SK-N-SH (cell line): ENCODE measurements around the gene DGLUCY.

ENCODE experiments used
- EP300 ChIP-seq, 2 experiments: IDR thresholded peaks; 2 replicates each; pipeline versions ENCODE4 v1.4.0 to v1.6.1; 2012; ENCODE audit warnings: borderline replicate concordance in 1 of 2, low read depth in 1 of 2, low read length in 1 of 2
- EZH2phosphoT487 ChIP-seq: fragments of 200-600 bp; sonication (generic); IDR thresholded peaks from 2 replicates; pipeline ENCODE4 v1.6.1; 2017; ENCODE audit warnings: low read depth, mixed run types, mild to moderate bottlenecking, antibody characterized with exemption, moderate library complexity, borderline replicate concordance
- TF ChIP-seq, protein P1 (sequence below): fragments of 200-600 bp; sonication (generic); IDR thresholded peaks from 2 replicates; pipeline ENCODE4 v1.6.1; 2017; ENCODE audit warnings: antibody characterized with exemption, mild to moderate bottlenecking, moderate library complexity

DNA sequence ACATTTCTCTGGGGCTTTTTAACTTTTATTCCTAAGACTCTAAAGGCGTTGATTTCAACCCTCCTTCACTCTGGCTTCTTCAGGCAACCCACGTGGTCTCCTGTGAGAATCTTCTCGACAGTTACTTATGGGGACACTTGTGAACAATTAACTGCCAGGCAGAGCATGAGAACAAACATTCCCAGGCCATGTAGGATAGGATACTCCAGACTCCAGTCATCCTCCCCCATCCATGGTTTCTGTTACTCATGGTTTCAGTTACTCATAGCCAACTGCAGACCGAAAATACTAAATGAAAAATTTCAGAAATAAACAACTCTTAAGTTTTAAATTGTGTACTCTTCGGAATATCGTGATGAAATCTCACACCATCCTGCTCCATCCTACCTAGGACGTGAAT lies 111.2 kb downstream of the DGLUCY start:
- TF ChIP-seq, protein P1, sequence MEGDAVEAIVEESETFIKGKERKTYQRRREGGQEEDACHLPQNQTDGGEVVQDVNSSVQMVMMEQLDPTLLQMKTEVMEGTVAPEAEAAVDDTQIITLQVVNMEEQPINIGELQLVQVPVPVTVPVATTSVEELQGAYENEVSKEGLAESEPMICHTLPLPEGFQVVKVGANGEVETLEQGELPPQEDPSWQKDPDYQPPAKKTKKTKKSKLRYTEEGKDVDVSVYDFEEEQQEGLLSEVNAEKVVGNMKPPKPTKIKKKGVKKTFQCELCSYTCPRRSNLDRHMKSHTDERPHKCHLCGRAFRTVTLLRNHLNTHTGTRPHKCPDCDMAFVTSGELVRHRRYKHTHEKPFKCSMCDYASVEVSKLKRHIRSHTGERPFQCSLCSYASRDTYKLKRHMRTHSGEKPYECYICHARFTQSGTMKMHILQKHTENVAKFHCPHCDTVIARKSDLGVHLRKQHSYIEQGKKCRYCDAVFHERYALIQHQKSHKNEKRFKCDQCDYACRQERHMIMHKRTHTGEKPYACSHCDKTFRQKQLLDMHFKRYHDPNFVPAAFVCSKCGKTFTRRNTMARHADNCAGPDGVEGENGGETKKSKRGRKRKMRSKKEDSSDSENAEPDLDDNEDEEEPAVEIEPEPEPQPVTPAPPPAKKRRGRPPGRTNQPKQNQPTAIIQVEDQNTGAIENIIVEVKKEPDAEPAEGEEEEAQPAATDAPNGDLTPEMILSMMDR = no peak
- TF ChIP-seq EP300 (IDR thresholded peaks at IDR 0.05; ENCODE audit: borderline replicate concordance in 1 of 2, low read depth in 1 of 2, low read length in 1 of 2) (no peak), EZH2phosphoT487 (no peak)
